Tibial nerve (tissue), 3 donors: ENCODE results near the gene MYO1D.

Experiments used
- CTCF ChIP-seq, 5 experiments: fragments of 200-600 bp in 3 of 5; fragments of 450-650 bp in 2 of 5; sonication (generic) in 3 of 5; IDR thresholded peaks; one replicate each; pipeline ENCODE4 v1.5.1; 2016 to 2019; ENCODE audit warnings: antibody characterized with exemption in 5 of 5, mild to moderate bottlenecking in 3 of 5, moderate library complexity in 2 of 5
- POLR2A ChIP-seq, 2 donors: fragments of 450-650 bp; IDR thresholded peaks; one replicate each; pipeline ENCODE4 v1.6.1; 2017; ENCODE audit warnings: antibody characterized with exemption in 2 of 2, mild to moderate bottlenecking in 2 of 2, moderate library complexity in 2 of 2

DNA sequence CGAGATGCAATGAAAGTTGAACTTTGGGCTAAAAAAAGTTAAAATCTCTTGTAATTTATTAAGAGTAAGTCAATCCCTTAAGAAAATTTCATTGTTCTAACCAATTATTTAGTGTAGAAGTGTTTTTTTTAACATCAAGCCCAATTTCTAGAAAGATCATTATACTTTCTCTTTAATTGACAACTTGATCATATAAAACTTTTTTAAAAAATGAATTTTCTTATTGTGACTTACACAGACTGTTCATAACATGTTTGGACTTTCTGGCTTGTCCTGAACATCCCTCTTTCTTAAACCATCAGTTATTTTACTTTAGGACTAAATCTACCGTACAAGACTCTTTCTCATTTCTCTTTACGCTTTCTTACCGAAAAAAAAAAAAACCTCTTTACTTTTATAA, 24.8 kb upstream of the MYO1D start:
- TF ChIP-seq CTCF (IDR thresholded peaks at IDR 0.05) (no peak), POLR2A (IDR thresholded peaks at IDR 0.05) (no peak)
